ENCODE results near the gene TECRL.

TECRL gene

DNA sequence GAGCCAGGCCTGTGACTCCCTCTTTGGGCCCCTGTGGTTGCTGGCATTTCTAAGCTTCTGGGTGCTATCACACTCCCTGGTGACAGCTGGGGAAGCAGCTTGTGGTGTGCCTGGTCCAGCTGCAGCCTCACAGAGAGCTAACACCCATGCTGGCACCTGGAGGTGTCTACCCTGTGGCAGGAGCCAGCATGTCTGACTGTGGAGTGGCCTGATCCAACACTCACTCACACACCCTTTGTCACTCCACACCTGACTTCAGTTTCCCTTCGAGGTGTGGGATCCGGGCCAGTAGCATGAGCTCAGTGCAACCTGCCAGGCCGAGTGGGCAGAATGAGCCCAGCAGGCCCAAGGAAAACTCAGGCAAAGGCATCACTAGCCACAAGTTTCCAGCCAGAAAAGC lies 67.5 kb downstream of the TECRL start:
- H3K9me3 ChIP-seq (ENCODE audit: control insufficient read depth, insufficient read depth, low read depth, low read length) = no peaks in the 10 kb centered on the region
- H3K4me3 ChIP-seq (ENCODE audit: low read depth, low read length) = no peak overlapping the region
- ChIA-PET POLR2A (no interaction called here), CTCF (no interaction called here)
- no peaks in the 10 kb centered on the region for H3K36me3 ChIP-seq (ENCODE audit: control insufficient read depth in 2 of 2, insufficient read depth in 1 of 2, low read length in 2 of 2)
- no peaks in the 10 kb centered on the region for H3K4me1 ChIP-seq (ENCODE audit: control insufficient read depth, insufficient read depth, low read length)
- H3K27ac ChIP-seq (ENCODE audit: extremely low read depth, low read depth, low read length) = no peak overlapping the region
- no peak for TF ChIP-seq ZNF16 (tag by site-specific recombination; IDR thresholded peaks at IDR 0.05; ENCODE audit: low read depth)
- TF ChIP-seq ZNF843 (tag by site-specific recombination; IDR thresholded peaks at IDR 0.05) = no peak
- TF ChIP-seq MYNN (tag by site-specific recombination; IDR thresholded peaks at IDR 0.05; ENCODE audit: borderline replicate concordance) = no peak
- TF ChIP-seq ZNF792 (tag by site-specific recombination; IDR thresholded peaks at IDR 0.05) = no peak
- no peak for TF ChIP-seq ZNF146 (tag by site-specific recombination; IDR thresholded peaks at IDR 0.05)
- TF ChIP-seq, protein P1, sequence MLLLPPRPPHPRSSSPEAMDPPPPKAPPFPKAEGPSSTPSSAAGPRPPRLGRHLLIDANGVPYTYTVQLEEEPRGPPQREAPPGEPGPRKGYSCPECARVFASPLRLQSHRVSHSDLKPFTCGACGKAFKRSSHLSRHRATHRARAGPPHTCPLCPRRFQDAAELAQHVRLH (tag by site-specific recombination; IDR thresholded peaks at IDR 0.05) = no peak
- no peak for TF ChIP-seq KLF16 (tag by site-specific recombination; IDR thresholded peaks at IDR 0.05)
- no peak for TF ChIP-seq ZNF626 (tag by site-specific recombination; IDR thresholded peaks at IDR 0.05)
- TF ChIP-seq, protein P2, sequence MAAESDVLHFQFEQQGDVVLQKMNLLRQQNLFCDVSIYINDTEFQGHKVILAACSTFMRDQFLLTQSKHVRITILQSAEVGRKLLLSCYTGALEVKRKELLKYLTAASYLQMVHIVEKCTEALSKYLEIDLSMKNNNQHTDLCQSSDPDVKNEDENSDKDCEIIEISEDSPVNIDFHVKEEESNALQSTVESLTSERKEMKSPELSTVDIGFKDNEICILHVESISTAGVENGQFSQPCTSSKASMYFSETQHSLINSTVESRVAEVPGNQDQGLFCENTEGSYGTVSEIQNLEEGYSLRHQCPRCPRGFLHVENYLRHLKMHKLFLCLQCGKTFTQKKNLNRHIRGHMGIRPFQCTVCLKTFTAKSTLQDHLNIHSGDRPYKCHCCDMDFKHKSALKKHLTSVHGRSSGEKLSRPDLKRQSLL (tag by site-specific recombination; IDR thresholded peaks at IDR 0.05) = no peak
- TF ChIP-seq ZNF202 (tag by site-specific recombination; IDR thresholded peaks at IDR 0.05; ENCODE audit: borderline replicate concordance) = no peak
- TF ChIP-seq ZNF747 (tag by site-specific recombination; IDR thresholded peaks at IDR 0.05) = no peak
- TF ChIP-seq ZNF140 (tag by site-specific recombination; IDR thresholded peaks at IDR 0.05) = no peak
- no peak for TF ChIP-seq ZNF791 (tag by site-specific recombination; IDR thresholded peaks at IDR 0.05)
- TF ChIP-seq ZNF175 (tag by site-specific recombination; IDR thresholded peaks at IDR 0.05) = no peak
- TF ChIP-seq, protein P3, sequence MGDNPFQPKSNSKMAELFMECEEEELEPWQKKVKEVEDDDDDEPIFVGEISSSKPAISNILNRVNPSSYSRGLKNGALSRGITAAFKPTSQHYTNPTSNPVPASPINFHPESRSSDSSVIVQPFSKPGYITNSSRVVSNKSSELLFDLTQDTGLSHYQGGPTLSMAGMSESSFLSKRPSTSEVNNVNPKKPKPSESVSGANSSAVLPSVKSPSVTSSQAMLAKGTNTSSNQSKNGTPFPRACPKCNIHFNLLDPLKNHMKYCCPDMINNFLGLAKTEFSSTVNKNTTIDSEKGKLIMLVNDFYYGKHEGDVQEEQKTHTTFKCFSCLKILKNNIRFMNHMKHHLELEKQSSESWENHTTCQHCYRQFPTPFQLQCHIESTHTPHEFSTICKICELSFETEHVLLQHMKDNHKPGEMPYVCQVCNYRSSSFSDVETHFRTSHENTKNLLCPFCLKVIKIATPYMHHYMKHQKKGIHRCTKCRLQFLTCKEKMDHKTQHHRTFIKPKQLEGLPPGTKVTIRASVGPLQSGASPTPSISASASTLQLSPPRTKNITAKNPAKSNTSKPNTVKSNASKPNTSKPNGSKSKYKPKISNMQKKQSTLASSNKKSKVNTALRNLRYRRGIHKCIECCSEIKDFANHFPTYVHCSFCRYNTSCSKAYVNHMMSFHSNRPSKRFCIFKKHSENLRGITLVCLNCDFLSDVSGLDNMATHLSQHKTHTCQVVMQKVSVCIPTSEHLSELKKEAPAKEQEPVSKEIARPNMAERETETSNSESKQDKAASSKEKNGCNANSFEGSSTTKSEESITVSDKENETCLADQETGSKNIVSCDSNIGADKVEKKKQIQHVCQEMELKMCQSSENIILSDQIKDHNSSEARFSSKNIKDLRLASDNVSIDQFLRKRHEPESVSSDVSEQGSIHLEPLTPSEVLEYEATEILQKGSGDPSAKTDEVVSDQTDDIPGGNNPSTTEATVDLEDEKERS (tag by site-specific recombination; IDR thresholded peaks at IDR 0.05) = no peak
- no peak for TF ChIP-seq ZNF423 (tag by site-specific recombination; IDR thresholded peaks at IDR 0.05)

DNA sequence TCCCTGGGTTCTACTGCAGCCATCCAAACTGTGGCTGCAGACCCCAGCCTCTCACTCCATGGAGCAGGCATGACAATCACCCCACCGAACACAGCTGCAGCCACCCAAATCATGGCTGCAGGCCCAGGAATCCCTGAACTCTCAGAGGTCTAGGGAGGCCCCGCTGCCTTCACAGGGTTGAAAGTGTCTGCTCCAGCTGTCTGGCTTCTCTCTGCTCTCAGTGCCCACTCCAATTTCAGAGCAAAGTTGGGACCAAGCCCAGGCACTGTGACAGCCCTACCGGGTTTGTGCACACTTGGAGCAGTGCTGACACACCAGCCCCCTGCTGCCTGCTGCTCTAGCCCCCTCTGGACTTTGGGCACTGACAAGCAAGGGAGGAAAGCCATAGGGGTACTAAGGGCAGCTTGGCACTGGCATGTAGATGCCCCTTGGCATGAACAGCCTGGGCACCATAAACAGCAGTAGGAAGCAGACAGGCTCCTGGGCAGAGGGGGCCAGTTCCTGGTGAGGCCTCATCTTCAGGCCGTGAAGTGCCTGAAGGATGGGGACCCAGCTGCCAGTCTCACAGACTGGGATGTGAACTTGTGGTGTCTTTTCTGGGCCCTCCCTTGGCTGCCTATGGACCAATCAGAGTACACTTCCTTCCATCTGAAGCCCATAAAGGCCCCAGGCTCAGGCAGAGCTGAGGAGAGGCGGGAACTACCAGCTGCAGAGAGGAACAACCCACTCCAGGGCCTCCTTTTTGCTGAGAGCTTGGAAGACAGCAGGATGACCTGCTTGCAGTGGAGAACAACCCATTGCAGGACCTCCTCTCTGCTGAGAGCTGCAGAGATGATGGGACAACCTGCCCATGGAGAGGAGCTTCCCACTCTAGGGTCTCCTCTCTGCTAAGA lies 68.8 kb downstream of the TECRL start:
- H3K4me1 ChIP-seq (ENCODE audit: control insufficient read depth, insufficient read depth, low read length) = no peaks in the 10 kb centered on the region
- no peaks in the 10 kb centered on the region for H3K36me3 ChIP-seq (ENCODE audit: control insufficient read depth in 2 of 2, insufficient read depth in 1 of 2, low read length in 2 of 2)
- POLR2A ChIA-PET = no interaction called here
- no peak overlapping the region for H3K4me3 ChIP-seq (ENCODE audit: low read depth, low read length)
- H3K9me3 ChIP-seq (ENCODE audit: control insufficient read depth, insufficient read depth, low read depth, low read length) = no peaks in the 10 kb centered on the region
- CTCF ChIA-PET = no interaction called here
- TF ChIP-seq ZNF423 (tag by site-specific recombination; IDR thresholded peaks at IDR 0.05) (no peak), GLI4 (tag by site-specific recombination; IDR thresholded peaks at IDR 0.05) (no peak), ZNF707 (tag by site-specific recombination; IDR thresholded peaks at IDR 0.05) (no peak), SETDB1 (IDR thresholded peaks at IDR 0.05; ENCODE audit: insufficient read length, low read length) (no peak), HOXD13 (CRISPR knock-in tag; IDR thresholded peaks at IDR 0.05; ENCODE audit: borderline replicate concordance) (no peak), ZNF549 (tag by site-specific recombination; IDR thresholded peaks at IDR 0.05) (no peak), ZNF660 (tag by site-specific recombination; IDR thresholded peaks at IDR 0.05) (no peak), HOXC10 (CRISPR knock-in tag; IDR thresholded peaks at IDR 0.05) (no peak)
- TF ChIP-seq, protein P4, sequence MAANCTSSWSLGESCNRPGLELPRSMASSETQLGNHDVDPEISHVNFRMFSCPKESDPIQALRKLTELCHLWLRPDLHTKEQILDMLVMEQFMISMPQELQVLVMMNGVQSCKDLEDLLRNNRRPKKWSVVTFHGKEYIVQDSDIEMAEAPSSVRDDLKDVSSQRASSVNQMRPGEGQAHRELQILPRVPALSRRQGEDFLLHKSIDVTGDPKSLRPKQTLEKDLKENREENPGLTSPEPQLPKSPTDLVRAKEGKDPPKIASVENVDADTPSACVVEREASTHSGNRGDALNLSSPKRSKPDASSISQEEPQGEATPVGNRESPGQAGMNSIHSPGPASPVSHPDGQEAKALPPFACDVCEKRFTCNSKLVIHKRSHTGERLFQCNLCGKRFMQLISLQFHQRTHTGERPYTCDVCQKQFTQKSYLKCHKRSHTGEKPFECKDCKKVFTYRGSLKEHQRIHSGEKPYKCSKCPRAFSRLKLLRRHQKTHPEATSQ (tag by site-specific recombination; IDR thresholded peaks at IDR 0.05) = no peak
- no peak overlapping the region for H3K27ac ChIP-seq (ENCODE audit: extremely low read depth, low read depth, low read length)
